Erythroblast (primary cell): ENCODE results near the gene UBASH3B.

Experiments used
- GATA1 ChIP-seq: IDR thresholded peaks from 2 replicates; pipeline ENCODE4 v1.6.1; 2011; ENCODE audit warnings: low read depth, mild to moderate bottlenecking, control low read depth, low read length, moderate library complexity
- POLR2A ChIP-seq: IDR thresholded peaks from 2 replicates; pipeline ENCODE4 v1.6.1; 2011; ENCODE audit warnings: mild to moderate bottlenecking, low read length

DNA sequence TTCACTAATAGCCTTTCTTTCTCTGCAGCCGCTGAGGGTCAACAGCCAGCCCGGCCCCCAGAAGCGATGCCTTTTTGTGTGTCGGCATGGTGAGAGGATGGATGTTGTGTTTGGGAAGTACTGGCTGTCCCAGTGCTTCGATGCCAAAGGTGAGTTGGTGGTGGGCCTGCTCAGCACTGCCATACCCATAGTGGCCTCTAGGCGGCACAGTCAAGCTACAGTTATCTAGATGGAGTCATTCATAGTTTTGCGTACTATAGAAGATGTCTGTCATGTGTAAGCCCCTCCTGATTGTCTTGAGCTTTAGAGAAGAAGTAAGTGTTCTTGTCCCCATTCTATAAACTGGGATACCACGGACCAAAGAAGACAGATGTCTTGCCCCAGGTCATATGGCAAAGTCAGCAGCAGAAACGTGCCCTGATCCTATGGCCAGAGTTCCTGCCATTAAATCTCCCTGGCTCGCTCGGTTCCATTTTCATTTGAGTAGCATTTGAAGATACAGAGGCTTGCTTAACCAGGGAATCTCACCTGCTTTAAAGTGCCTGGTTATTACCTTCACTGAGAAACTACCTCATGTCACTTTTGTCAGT, 140.7 kb downstream of the UBASH3B start:
- TF ChIP-seq POLR2A (no peak), GATA1 (no peak)
